Neural progenitor cell (in vitro differentiated cells): ENCODE data around the gene INPPL1.

ENCODE experiments used
- EZH2 ChIP-seq: fragments of 200-600 bp; sonication (generic); IDR thresholded peaks from 2 replicates; pipeline ENCODE4 v1.6.1; 2017; ENCODE audit warnings: antibody characterized with exemption, mild to moderate bottlenecking, moderate library complexity
- EZH2phosphoT487 ChIP-seq: fragments of 200-600 bp; sonication (generic); IDR thresholded peaks from 2 replicates; pipeline ENCODE4 v1.6.1; 2017; ENCODE audit warnings: antibody characterized with exemption
- TF ChIP-seq, protein P1 (sequence below): fragments of 200-600 bp; sonication (generic); IDR thresholded peaks from 2 replicates; pipeline ENCODE4 v1.5.1; 2017; ENCODE audit warnings: antibody characterized with exemption, mild to moderate bottlenecking

DNA sequence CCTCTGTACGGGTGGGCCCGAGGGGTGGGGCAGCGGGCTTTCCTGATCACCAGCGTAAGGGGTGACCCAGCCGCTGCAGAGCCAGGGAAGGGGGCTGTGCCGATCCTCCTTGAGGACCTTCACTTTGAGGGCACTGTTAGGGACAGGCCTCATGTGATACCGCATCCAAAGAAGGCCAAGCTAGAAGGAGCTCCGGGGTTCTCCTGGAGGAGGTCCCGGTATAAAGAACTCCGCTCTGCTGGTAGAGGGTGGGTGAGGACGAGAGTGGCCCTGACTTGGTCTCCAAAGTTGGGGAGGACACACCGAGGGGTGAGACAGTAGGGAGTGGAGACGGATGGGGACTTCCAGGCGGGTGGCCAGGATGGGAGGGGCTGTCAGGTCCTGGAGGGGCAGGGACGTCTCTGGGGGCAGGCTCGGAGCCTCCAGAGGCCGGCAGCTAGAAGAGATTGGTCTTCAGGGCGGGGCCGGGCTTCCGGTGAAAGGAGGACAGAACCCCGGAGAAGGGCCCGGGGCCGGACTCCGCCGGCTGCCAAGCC is 14.8 kb downstream of the INPPL1 start:
- TF ChIP-seq EZH2phosphoT487 = no peak
- TF ChIP-seq, protein P1, sequence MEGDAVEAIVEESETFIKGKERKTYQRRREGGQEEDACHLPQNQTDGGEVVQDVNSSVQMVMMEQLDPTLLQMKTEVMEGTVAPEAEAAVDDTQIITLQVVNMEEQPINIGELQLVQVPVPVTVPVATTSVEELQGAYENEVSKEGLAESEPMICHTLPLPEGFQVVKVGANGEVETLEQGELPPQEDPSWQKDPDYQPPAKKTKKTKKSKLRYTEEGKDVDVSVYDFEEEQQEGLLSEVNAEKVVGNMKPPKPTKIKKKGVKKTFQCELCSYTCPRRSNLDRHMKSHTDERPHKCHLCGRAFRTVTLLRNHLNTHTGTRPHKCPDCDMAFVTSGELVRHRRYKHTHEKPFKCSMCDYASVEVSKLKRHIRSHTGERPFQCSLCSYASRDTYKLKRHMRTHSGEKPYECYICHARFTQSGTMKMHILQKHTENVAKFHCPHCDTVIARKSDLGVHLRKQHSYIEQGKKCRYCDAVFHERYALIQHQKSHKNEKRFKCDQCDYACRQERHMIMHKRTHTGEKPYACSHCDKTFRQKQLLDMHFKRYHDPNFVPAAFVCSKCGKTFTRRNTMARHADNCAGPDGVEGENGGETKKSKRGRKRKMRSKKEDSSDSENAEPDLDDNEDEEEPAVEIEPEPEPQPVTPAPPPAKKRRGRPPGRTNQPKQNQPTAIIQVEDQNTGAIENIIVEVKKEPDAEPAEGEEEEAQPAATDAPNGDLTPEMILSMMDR = no peak
- TF ChIP-seq EZH2 = no peak
